ENCODE measurements around the gene AGPAT3.

DNA sequence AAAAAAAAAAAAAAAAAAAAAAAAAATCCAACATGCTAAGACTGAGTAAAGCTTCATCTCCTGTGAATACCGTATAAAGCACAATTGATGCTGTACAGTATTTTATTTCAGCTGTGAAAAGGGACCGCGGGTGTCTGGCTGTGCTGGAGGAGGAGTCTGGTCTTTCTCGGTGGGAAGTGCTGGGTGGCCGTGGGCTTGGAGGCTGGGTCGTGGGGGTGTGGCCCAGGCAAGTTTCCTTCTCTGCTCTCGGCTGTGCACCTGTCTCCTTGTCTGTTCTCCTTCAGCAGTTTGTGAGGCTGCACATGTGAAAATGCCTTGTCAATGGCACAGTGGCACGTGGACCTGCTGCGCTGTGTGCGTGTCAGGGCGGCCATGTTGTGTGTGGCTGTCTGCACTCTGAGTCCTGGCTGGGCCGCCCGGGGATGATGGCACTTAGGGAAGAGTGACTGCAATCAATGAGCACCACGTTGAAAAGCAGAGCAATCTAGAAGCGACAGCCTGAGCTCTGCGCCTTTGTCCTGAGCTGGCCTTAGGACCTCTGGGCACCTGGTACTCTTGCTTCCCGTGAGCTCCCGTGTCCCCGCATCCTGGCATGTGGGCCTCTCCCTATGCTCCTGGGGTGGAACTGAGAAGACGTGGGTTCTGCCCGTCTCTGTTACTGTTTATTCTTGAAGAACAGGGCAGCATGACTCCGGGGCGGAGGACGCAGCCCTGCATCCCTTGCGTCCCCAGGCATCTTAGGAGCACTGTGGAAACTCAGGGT lies 14.5 kb downstream of the AGPAT3 start:
- TF ChIP-seq, protein P1, sequence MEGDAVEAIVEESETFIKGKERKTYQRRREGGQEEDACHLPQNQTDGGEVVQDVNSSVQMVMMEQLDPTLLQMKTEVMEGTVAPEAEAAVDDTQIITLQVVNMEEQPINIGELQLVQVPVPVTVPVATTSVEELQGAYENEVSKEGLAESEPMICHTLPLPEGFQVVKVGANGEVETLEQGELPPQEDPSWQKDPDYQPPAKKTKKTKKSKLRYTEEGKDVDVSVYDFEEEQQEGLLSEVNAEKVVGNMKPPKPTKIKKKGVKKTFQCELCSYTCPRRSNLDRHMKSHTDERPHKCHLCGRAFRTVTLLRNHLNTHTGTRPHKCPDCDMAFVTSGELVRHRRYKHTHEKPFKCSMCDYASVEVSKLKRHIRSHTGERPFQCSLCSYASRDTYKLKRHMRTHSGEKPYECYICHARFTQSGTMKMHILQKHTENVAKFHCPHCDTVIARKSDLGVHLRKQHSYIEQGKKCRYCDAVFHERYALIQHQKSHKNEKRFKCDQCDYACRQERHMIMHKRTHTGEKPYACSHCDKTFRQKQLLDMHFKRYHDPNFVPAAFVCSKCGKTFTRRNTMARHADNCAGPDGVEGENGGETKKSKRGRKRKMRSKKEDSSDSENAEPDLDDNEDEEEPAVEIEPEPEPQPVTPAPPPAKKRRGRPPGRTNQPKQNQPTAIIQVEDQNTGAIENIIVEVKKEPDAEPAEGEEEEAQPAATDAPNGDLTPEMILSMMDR (IDR thresholded peaks at IDR 0.05), result no peak
- TF ChIP-seq POLR2A (IDR thresholded peaks at IDR 0.05), result no peak

Measured in testis (tissue), 2 donors.